GM19455 (cell line): ENCODE data around the gene LIPJ.

Source experiments
- ATAC-seq: cut with Tn5 transposase; IDR thresholded peaks from one replicate; pipeline ENCODE4 v1.9.1; 2021; ENCODE audit not compliant: unreplicated experiment

Gene LIPJ

GRCh38 chr10:88586462-88586861 is at the start of gene LIPJ:
TSS of gene LIPJ (plus strand) at chr10:88586762. CDS start at chr10:88590688, 3,926 bp downstream.
- ATAC-seq: no peak

- no peak for ATAC-seq
Measured at GRCh38 chr10:88537322-88537721, 49.2 kb upstream of the LIPJ start.

- no peak for ATAC-seq
Measured at GRCh38 chr10:88538048-88538447, 48.5 kb upstream of the LIPJ start.

- ATAC-seq: no peak
Measured at GRCh38 chr10:88540351-88540750, 46.2 kb upstream of the LIPJ start.

GRCh38 chr10:88541116-88541626 is 45.4 kb upstream of the LIPJ start:
- no peak for ATAC-seq

GRCh38 chr10:88542522-88542921 is 44.0 kb upstream of the LIPJ start:
- ATAC-seq: no peak

GRCh38 chr10:88544140-88544870 is 42.3 kb upstream of the LIPJ start:
- no peak for ATAC-seq

- ATAC-seq: no peak
Measured at GRCh38 chr10:88545359-88545758, 41.2 kb upstream of the LIPJ start.

GRCh38 chr10:88546497-88546896 is 40.1 kb upstream of the LIPJ start:
- no peak for ATAC-seq

- no peak for ATAC-seq
Measured at GRCh38 chr10:88551246-88551645, 35.3 kb upstream of the LIPJ start.

GRCh38 chr10:88553116-88553752 is 33.3 kb upstream of the LIPJ start:
- ATAC-seq: peak; percentile 86

GRCh38 chr10:88555190-88555908 is 31.2 kb upstream of the LIPJ start:
- ATAC-seq: no peak

GRCh38 chr10:88557256-88557655 is 29.3 kb upstream of the LIPJ start:
- no peak for ATAC-seq

- ATAC-seq: no peak
Measured at GRCh38 chr10:88557658-88558057, 28.9 kb upstream of the LIPJ start.

- no peak for ATAC-seq
Measured at GRCh38 chr10:88562152-88562551, 24.4 kb upstream of the LIPJ start.

GRCh38 chr10:88565072-88565471 is 21.5 kb upstream of the LIPJ start:
- ATAC-seq: no peak

- no peak for ATAC-seq
Measured at GRCh38 chr10:88582411-88582805, 4.2 kb upstream of the LIPJ start.

- ATAC-seq: peak; percentile 84
Measured at GRCh38 chr10:88582806-88583583, 3.6 kb upstream of the LIPJ start, which contains the start of gene RNLS. TSS of gene RNLS (minus strand) at chr10:88583318.

GRCh38 chr10:88583584-88583957 is 3.0 kb upstream of the LIPJ start:
- no peak for ATAC-seq

- no peak for ATAC-seq
Measured at GRCh38 chr10:88592381-88592780, 5.8 kb downstream of the LIPJ start.

GRCh38 chr10:88592906-88593305 is 6.3 kb downstream of the LIPJ start:
- no peak for ATAC-seq
